Activated CD8-positive, alpha-beta memory T cell treated with anti-CD3 and anti-CD28 coated beads for 4 hours (primary cell): ENCODE data around the gene RAB5A.
"Not testable (repeated sequence)": the region's sequence is repeated elsewhere in the genome, so short reads cannot be mapped to it uniquely, and the experiment has no call there.

Experiments used
- DNase-seq, 2 donors: peaks; one replicate each; pipeline ENCODE4 v3.0.0-alpha.2; 2020; ENCODE audit warnings: low read depth in 2 of 2

The RAB5A gene

GRCh38 chr3:19948226-19948591 lies 1.3 kb downstream of the RAB5A start:
- no peak for DNase-seq

DNA sequence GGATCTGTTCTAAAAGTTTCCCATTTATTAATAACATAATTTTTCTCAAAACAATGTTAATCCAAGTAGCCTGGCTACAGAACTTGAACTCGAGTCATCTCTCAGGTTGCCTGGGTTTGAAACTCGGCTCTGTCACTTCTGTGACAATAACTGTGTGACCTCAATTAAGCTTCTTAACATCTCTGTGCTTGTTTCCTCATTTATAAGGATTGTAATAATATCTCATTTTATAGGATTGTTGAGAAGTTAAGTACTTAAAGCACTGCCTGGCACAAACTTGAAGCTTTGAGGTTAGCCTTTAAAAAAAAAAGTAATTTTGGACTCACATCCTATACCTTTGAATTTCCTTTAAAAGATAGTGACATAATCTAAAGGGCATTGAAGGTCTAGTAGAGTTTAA lies 3.4 kb downstream of the RAB5A start:
- no peak for DNase-seq

DNA sequence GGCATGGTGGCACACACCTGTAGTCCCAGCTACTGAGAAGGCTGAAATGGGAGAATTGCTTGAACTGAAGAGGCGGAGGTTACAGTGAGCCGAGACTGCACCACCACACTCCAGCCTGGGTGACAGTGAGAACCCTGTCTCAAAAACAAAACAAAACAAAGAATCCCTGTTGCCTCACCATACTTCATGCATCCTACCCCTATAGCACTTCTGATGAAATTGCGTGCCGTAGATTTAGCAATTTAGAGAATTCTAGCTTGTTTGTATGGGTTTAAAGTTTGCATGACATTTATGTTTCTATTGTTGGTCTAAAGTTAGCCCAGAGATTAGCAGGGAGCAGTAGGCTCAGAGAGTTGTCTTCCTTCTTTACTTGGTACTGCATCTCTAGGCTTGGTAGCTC lies 7.8 kb downstream of the RAB5A start:
- no peak for DNase-seq

- not testable (repeated sequence) for DNase-seq
These were observed 10.5 kb downstream of the RAB5A start for GRCh38 chr3:19957354-19957753.

- DNase-seq = no peak
These were observed 12.6 kb downstream of the RAB5A start for GRCh38 chr3:19959505-19959904.

DNA sequence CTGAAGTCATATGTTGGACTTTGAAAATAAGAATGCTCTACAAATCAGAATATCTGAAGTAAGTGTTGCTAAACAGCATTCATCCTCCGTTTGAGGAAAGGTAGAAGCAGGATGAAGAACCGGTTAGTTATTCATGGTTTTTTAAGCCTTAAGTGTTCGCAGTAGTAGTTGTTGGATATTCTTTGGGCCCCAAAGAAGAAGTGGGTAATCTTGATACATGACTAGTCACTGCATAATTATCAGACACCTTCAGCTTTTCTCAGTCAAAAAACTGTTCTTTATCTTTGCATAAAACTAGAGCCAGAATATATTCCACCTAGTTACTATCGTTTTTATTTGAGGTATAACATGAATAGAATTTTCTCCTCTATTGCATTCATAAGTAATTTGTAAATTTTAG lies 13.8 kb downstream of the RAB5A start:
- no peak for DNase-seq

- DNase-seq = no peak
These were observed 15.1 kb downstream of the RAB5A start for GRCh38 chr3:19961960-19962359.

DNA sequence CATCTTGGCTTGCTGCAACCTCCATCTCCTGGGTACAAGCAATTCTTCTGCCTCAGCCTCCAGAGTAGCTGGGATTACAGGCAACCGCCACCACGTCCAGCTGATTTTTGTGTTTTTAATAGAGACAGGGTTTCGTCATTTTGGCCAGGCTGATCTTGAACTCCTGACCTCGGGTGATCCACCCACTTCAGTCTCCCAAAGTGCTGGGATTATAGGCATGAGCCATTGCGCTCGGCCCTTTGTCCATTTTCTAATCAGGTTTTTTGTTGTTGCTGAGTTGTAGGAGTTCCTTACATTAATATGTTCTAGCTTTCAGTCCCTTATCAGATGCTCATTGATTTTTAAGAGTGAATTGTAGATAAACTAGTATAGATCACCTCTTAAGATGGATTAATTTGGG lies 20.3 kb downstream of the RAB5A start:
- no peak for DNase-seq

DNA sequence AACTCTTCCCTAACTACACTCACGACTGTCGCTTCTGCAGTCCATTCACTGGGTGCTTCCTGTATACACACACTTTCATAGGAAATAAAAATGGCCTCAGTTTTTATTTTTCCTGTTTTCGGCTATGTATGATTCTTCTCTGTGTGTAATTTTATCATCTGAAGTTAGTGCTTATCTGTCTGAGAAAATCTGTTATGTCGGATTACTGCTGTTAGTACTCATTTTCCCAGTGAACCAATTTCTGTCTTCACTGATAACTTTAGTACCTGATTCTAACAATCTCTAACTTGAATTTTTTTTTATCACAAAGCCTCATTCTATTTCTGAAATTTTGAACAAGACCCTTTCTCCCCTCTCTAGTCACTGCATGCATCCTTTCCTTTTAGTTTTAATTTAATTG lies 20.9 kb downstream of the RAB5A start:
- DNase-seq = no peak

DNA sequence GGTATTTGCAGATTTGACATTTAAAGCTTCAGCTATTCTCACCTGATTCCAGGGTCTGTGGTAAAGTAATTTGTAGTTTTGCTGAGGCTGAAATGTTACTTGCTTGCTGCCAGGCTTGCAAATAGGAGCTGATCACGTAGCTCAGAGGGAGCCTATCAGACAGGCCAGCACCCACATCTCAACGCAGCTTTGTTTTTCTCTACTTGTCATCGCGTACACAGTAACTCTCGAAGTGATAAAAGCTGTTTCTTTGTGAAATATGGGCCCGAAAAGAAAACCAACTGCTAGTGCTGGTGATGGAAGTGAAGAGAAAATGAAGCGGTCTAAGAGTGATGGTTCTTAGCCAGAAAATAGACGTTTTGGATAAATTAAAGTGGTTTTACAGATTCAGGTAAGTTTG lies 23.4 kb downstream of the RAB5A start:
- no peak for DNase-seq

- no peak for DNase-seq
These were observed 25.2 kb downstream of the RAB5A start for GRCh38 chr3:19972054-19972453.

- DNase-seq = not testable (repeated sequence)
These were observed 42.0 kb downstream of the RAB5A start for GRCh38 chr3:19988904-19989303.

GRCh38 chr3:19994796-19995195 lies 47.9 kb downstream of the RAB5A start:
- DNase-seq = no peak

DNA sequence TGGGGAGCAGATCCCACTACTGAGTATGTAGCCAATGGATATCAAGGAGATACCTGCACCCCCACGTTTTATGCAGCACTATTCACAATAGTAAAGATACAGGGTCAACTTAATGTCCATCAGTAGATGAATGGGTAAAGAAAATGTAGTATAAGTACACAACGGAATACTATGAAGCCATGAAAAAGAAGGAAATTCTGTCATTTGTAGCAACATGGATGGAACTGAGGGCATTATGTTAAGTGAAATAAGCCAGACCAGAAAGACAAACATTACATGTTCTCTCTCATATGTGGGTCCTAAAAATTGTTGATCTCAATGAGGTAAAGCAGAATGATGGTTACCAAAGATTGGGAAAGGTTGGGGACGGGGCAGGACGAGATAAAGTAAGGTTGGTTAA lies 50.6 kb downstream of the RAB5A start:
- no peak for DNase-seq

DNA sequence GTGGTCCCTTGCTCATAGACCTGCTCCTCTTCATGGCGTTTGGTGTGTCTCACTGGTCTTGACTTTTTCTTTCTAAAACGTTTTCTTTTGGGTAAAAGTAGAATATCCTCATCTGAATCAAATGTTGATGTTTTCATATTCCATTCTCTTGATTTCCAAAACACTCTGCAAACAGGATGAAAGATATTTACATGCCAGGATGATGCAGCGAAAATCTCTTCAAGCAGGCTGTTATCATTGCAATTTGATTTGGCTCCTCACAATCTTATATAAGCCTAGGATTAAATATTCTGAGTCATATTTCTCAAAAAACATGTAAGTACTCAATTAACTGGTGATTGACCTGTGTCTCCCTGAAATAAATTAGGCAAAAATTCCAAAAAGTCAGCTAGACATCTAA lies 55.0 kb downstream of the RAB5A start:
- no peak for DNase-seq

GRCh38 chr3:20007960-20008359 lies 61.1 kb downstream of the RAB5A start:
- no peak for DNase-seq

GRCh38 chr3:20008646-20009045 lies 61.7 kb downstream of the RAB5A start:
- DNase-seq = no peak

- no peak for DNase-seq
These were observed 65.3 kb downstream of the RAB5A start, which contains the start of gene PP2D1 for GRCh38 chr3:20012164-20012563. Gene PP2D1, minus strand, starts transcription at chr3:20012264. Its CDS starts 192 bp downstream, at chr3:20012072.

GRCh38 chr3:20013396-20013795 lies 66.5 kb downstream of the RAB5A start:
- DNase-seq = no peak

DNA sequence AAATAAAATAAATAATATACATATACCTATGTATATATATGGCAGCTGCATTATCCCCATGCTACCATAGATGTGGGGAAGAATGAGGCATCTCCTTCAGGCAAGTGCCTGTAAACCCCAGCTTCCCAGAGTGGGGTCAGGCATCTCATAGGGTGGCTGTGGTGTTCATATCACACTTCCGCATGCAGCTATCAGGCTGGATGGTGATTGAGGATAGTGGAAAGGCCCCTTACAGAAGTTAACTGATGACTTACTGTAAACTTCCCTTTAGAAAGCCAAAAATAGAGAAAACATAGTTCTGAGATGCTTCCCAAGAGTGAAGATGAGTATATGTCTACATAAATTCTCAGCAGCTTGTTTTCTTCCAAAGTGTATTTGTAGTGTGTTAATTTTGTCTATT lies 68.6 kb downstream of the RAB5A start:
- no peak for DNase-seq

- not testable (repeated sequence) for DNase-seq
These were observed 69.2 kb downstream of the RAB5A start for GRCh38 chr3:20016076-20016475.

DNA sequence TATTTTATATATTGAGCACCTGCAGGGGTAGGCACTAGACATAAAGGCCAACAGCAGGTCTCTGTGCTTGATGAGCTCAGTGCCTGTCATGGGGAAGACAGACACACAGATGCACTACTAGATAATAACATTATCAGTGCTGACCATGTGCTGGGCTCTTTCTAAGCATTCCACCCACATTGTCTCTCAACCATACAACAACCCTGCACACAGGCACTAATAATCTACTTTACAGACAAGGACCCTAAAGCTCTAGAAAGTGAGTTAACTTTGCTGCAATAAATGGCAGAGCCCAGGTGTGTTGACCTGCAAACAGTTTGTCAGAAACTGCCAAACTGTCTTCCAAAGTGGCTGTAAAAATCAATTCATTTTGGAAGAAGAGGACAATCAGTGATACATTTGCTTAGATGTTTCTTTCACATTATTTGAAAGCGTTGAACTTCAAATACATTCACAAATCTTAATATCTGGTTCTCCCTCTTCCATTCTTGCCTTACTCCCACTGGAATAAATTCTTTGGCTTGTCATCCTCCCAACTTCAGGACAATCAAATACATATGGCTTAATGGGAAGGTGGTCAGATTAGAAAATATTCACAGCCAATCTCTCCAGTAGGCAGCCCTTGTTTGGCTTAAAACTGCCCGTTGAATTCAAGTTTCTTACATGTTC lies 76.2 kb downstream of the RAB5A start:
- no peak for DNase-seq

- no peak for DNase-seq
These were observed 76.9 kb downstream of the RAB5A start for GRCh38 chr3:20023623-20024405.
